ENCODE measurements around the gene IGSF1. TPM values are rescaled to one million over a fixed set of nuclear protein-coding genes. Genes with fewer than 3 reads are reported as not detected.

The IGSF1 gene, protein sequence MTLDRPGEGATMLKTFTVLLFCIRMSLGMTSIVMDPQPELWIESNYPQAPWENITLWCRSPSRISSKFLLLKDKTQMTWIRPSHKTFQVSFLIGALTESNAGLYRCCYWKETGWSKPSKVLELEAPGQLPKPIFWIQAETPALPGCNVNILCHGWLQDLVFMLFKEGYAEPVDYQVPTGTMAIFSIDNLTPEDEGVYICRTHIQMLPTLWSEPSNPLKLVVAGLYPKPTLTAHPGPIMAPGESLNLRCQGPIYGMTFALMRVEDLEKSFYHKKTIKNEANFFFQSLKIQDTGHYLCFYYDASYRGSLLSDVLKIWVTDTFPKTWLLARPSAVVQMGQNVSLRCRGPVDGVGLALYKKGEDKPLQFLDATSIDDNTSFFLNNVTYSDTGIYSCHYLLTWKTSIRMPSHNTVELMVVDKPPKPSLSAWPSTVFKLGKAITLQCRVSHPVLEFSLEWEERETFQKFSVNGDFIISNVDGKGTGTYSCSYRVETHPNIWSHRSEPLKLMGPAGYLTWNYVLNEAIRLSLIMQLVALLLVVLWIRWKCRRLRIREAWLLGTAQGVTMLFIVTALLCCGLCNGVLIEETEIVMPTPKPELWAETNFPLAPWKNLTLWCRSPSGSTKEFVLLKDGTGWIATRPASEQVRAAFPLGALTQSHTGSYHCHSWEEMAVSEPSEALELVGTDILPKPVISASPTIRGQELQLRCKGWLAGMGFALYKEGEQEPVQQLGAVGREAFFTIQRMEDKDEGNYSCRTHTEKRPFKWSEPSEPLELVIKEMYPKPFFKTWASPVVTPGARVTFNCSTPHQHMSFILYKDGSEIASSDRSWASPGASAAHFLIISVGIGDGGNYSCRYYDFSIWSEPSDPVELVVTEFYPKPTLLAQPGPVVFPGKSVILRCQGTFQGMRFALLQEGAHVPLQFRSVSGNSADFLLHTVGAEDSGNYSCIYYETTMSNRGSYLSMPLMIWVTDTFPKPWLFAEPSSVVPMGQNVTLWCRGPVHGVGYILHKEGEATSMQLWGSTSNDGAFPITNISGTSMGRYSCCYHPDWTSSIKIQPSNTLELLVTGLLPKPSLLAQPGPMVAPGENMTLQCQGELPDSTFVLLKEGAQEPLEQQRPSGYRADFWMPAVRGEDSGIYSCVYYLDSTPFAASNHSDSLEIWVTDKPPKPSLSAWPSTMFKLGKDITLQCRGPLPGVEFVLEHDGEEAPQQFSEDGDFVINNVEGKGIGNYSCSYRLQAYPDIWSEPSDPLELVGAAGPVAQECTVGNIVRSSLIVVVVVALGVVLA (N-terminal part only)
- not detected for total RNA-seq
- long read RNA-seq = 0 reads

DNA sequence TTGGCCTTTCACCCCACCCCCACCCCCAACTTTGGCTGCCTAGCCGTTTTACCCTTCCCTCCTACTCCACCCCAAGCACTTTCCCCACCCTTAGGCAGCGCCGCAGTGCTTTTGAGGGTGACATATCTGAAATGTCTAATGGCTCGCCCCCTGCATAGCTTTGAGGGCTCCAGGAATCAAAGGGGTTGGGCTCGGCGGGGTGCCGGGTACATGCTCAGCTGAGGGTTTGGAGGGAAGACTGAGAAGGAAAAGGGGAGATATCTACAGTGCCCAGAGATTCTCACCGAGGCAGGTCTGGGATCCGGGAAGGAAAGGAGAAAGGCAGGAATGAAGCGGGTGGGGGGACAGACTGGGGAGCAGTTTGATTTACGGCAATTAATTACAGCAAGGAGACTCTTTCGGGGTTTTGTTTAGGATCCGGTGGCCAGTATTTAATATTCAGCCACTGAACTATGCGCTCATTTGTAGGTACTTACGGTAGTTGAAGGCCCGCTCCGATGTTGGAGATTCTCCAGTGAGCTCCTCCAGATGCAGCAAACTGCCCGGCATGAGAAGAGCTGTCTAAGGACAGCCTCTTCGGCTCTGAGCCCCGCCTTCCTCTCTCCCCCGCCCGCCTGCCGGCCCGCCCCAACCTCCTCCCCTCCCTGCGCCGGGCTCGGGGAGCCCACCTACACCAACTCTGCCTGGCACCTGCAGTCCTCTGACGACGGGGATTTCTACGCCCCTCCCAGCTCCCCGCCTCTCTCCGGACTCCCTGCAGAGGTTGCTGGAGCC, at the start of gene IGSF1:
Gene IGSF1 (minus strand): TSS at position 569 of the 774 bp plus-strand sequence. CDS start 2,632 bp downstream, outside the sequence.
- Histone ChIP-seq H3K27me3 (no peaks in the 10 kb centered on the region), H3K36me3 (no peaks in the 10 kb centered on the region), H3K9me3 (no peaks in the 10 kb centered on the region), H3K4me1 (no peaks in the 10 kb centered on the region), H3K4me3 (no peak within 1 kb of the TSS), H3K27ac (no peak within 1 kb of the TSS)
- ATAC-seq (no peak), DNase-seq (no peak)
- intact Hi-C loops (cut with DNase I) = no loop called here
- TF ChIP-seq, protein P1, sequence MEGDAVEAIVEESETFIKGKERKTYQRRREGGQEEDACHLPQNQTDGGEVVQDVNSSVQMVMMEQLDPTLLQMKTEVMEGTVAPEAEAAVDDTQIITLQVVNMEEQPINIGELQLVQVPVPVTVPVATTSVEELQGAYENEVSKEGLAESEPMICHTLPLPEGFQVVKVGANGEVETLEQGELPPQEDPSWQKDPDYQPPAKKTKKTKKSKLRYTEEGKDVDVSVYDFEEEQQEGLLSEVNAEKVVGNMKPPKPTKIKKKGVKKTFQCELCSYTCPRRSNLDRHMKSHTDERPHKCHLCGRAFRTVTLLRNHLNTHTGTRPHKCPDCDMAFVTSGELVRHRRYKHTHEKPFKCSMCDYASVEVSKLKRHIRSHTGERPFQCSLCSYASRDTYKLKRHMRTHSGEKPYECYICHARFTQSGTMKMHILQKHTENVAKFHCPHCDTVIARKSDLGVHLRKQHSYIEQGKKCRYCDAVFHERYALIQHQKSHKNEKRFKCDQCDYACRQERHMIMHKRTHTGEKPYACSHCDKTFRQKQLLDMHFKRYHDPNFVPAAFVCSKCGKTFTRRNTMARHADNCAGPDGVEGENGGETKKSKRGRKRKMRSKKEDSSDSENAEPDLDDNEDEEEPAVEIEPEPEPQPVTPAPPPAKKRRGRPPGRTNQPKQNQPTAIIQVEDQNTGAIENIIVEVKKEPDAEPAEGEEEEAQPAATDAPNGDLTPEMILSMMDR (IDR thresholded peaks at IDR 0.05) = no peak

DNA sequence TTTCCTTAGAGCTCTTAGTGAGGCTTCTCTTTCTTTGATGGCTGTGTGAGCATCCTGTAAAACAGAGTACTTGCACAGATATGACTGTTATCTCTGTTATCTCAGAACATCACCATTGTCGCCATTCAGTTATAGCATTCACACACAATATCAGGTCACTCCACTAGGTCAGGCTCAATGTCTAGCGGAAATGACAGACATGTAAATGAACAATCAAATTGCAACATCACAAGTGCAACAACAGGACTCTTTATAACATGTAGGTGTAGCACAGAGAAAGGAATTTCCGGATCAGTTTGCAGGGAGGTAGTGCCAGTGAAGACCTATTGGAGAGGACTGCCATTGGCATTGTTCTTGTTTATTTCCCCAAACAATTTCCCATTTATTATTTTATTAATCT, 43.2 kb upstream of the IGSF1 start:
- H3K4me3 ChIP-seq = no peak overlapping the region
- no peaks in the 10 kb centered on the region for H3K27me3 ChIP-seq
- ATAC-seq (no peak), DNase-seq (no peak)
- H3K27ac ChIP-seq = no peak overlapping the region
- H3K36me3 ChIP-seq = no peaks in the 10 kb centered on the region
- intact Hi-C loops (cut with DNase I) = no loop called here
- TF ChIP-seq, protein P1 (IDR thresholded peaks at IDR 0.05) = no peak
- no peaks in the 10 kb centered on the region for H3K9me3 ChIP-seq
- H3K4me1 ChIP-seq = no peaks in the 10 kb centered on the region

DNA sequence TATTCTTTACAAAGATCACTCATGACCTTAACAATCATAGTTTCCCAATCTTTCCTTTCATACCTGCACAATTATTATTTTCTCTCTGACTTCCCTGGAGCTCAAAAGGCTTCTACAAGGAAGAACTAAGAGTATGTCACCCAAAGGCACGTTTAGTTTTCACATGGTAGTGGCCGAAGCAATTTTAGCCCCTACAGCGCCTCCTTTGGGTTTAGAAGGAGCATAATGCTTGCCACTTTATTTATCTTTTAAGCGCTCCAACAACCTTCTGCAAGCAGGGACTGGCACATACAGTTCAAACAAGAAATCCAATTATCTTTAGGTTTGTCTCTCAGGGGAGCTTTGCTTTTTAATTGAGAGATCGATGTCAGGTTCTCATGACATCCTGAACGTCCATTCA, 42.0 kb upstream of the IGSF1 start:
- TF ChIP-seq, protein P1 (IDR thresholded peaks at IDR 0.05) = no peak
- DNase-seq = no peak
- intact Hi-C loops (cut with DNase I) = no loop called here
- Histone ChIP-seq H3K9me3 (no peaks in the 10 kb centered on the region), H3K27me3 (no peaks in the 10 kb centered on the region), H3K4me3 (no peak overlapping the region), H3K4me1 (no peaks in the 10 kb centered on the region), H3K36me3 (no peaks in the 10 kb centered on the region), H3K27ac (no peak overlapping the region)
- ATAC-seq = no peak

DNA sequence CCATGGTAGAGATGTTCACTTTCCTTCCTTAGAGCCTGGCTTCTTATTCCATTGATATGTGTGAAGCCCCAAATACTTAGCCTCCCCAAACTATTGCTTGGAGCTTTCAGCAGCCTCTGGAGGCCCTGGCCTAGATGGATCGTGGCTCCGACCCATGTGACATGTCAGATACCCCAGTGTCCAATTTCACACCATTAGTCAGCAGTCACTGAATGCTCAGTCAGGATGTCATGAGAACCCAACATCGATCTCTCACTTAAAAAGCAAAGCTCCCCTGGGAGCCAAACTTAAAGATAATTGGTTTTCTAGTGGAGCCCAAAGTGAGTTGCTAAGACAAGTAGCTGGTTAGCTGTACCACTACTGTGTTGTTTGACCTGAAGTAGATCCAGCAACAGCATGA, 41.6 kb upstream of the IGSF1 start:
- DNase-seq (no peak), ATAC-seq (no peak)
- H3K4me1 ChIP-seq = no peaks in the 10 kb centered on the region
- H3K4me3 ChIP-seq = no peak overlapping the region
- no peaks in the 10 kb centered on the region for H3K36me3 ChIP-seq
- intact Hi-C loops (cut with DNase I) = no loop called here
- H3K9me3 ChIP-seq = no peaks in the 10 kb centered on the region
- no peak overlapping the region for H3K27ac ChIP-seq
- H3K27me3 ChIP-seq = no peaks in the 10 kb centered on the region
- TF ChIP-seq, protein P1 (IDR thresholded peaks at IDR 0.05) = no peak

DNA sequence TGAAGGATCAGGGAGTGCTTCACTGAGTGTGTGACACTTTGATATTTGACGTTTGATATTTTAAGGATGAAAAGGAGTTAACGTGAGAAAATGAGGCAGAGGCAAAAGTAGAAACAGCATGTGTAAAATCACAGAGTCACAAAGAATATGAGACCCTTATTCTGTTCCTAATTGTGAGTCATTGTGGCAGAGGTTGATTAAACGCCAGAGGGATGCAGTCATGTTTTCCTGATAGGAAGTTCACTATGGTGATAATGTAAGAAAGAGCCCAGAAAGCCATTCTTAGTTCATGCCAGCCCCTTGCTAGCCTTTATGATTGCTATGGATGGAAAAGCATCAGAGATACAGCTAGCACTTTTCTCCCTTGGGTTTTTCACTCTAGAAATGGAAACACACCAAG, 33.5 kb upstream of the IGSF1 start:
- intact Hi-C loops (cut with DNase I) = no loop called here
- TF ChIP-seq, protein P1 (IDR thresholded peaks at IDR 0.05) = no peak
- no peaks in the 10 kb centered on the region for H3K9me3 ChIP-seq

More for the DNA sequence above, 33.5 kb upstream of the IGSF1 start:
- no peaks in the 10 kb centered on the region for H3K4me1 ChIP-seq
- no peak overlapping the region for H3K27ac ChIP-seq
- DNase-seq = no peak
- H3K27me3 ChIP-seq = no peaks in the 10 kb centered on the region
- H3K36me3 ChIP-seq = no peaks in the 10 kb centered on the region
- no peak overlapping the region for H3K4me3 ChIP-seq
- no peak for ATAC-seq

All from upper lobe of right lung (tissue), 1 donor.